BLaER1 (cell line): Measurements from ENCODE around the gene SIM2.
A peak's percentile ranks its signal among the peaks of the same experiment; 100 is the strongest.

ENCODE experiments used
- H3K27ac ChIP-seq: shearing (Covaris generic); formaldehyde crosslinking; 2 replicates; pipeline ENCODE4 v1.8.1; 2022
- H3K27me3 ChIP-seq: shearing (Covaris generic); formaldehyde crosslinking; 2 replicates; pipeline ENCODE4 v1.8.1; 2022
- H3K36me3 ChIP-seq: shearing (Covaris generic); formaldehyde crosslinking; 2 replicates; pipeline ENCODE4 v1.8.1; 2022
- H3K4me1 ChIP-seq: shearing (Covaris generic); formaldehyde crosslinking; 2 replicates; pipeline ENCODE4 v1.8.1; 2022
- H3K4me2 ChIP-seq: shearing (Covaris generic); formaldehyde crosslinking; 2 replicates; pipeline ENCODE4 v1.8.1; 2022
- H3K4me3 ChIP-seq: shearing (Covaris generic); formaldehyde crosslinking; 2 replicates; pipeline ENCODE4 v1.8.1; 2022
- H3K9ac ChIP-seq: shearing (Covaris generic); formaldehyde crosslinking; 2 replicates; pipeline ENCODE4 v1.8.1; 2022
- H3K9me3 ChIP-seq: shearing (Covaris generic); formaldehyde crosslinking; 2 replicates; pipeline ENCODE4 v1.8.1; 2022
- H4K20me1 ChIP-seq: shearing (Covaris generic); formaldehyde crosslinking; 2 replicates; pipeline ENCODE4 v1.8.1; 2022
- Cebpa-rat ChIP-seq: shearing (Covaris generic); IDR thresholded peaks from 2 replicates; pipeline ENCODE4 v1.8.1; 2022

SIM2 gene

DNA sequence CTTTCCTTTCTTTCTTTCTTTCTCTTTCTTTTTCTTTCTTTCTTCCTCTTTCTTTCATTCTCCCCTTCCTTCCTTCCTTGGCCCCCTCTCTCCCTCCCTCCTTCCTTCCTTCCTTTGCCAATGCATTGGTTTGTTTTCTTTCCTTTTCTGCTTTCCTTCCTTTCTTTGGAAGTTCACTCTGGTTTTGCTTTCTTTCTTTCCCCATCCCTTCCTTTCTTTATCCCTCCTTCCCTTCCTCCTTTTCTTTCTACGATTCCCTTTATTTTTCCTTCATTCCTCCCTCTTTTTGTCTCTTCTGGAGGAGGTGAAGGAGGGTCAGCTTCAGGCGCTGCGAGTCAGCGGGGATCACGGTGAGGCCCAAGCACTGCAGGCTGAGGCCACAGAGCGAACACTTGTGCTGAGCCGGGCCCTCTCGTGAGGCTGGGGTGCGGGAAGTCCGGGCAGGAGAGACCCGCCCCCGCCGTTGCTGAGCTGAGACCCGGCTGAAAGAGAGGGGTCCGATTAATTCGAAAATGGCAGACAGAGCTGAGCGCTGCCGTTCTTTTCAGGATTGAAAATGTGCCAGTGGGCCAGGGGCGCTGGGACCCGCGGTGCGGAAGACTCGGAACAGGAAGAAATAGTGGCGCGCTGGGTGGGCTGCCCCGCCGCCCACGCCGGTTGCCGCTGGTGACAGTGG is 1.5 kb downstream of the SIM2 start:
- Histone ChIP-seq H4K20me1 (peaks cover 93% of the 10 kb centered on the region), H3K27ac (no peak overlapping the region), H3K36me3 (no peaks in the 10 kb centered on the region), H3K4me1 (peaks cover 42% of the 10 kb centered on the region), H3K4me3 (no peak overlapping the region), H3K9me3 (peaks cover 22% of the 10 kb centered on the region), H3K4me2 (no peak overlapping the region), H3K27me3 (peaks cover 100% of the 10 kb centered on the region), H3K9ac (no peak overlapping the region)
- TF ChIP-seq Cebpa-rat: no peak

DNA sequence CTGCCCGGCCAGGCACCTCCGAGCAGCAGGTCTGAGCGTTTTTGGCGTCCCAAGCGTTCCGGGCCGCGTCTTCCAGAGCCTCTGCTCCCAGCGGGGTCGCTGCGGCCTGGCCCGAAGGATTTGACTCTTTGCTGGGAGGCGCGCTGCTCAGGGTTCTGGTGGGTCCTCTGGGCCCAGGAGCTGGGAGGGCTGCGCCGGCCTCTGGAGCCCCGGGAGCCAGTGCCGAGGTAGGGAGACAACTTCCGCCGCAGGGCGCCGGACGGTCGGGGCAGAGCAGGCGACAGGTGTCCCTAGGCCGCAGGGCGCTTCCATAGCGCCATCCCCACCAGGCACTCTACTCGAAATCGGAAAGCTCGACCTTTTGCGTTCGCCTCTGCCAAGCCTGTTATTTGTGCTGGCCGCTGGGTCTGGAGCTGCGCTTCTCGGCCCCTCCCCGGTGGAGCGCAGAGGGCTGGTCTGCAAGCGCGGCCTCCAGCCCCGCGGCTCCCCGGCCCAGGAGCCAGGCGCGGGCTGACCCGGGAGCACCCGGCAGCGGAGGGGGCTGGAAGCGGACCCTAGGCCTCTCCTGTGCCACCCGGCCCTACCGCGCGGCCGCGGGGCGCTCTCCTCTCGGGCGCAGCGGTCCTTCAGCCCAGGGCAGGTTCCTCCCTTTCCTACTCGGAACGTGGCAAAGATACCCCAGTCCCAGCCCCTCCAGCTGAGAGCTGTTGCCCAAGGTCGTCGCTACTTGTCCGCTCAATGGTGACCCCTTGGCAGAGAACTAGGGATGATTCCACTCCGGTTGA is 2.2 kb downstream of the SIM2 start:
- Histone ChIP-seq H3K36me3 (no peaks in the 10 kb centered on the region), H3K27me3 (peaks cover 100% of the 10 kb centered on the region), H3K27ac (no peak overlapping the region), H3K9me3 (peaks cover 15% of the 10 kb centered on the region), H3K9ac (no peak overlapping the region), H4K20me1 (peaks cover 98% of the 10 kb centered on the region), H3K4me3 (no peak overlapping the region), H3K4me1 (peaks cover 44% of the 10 kb centered on the region), H3K4me2 (no peak overlapping the region)
- no peak for TF ChIP-seq Cebpa-rat

DNA sequence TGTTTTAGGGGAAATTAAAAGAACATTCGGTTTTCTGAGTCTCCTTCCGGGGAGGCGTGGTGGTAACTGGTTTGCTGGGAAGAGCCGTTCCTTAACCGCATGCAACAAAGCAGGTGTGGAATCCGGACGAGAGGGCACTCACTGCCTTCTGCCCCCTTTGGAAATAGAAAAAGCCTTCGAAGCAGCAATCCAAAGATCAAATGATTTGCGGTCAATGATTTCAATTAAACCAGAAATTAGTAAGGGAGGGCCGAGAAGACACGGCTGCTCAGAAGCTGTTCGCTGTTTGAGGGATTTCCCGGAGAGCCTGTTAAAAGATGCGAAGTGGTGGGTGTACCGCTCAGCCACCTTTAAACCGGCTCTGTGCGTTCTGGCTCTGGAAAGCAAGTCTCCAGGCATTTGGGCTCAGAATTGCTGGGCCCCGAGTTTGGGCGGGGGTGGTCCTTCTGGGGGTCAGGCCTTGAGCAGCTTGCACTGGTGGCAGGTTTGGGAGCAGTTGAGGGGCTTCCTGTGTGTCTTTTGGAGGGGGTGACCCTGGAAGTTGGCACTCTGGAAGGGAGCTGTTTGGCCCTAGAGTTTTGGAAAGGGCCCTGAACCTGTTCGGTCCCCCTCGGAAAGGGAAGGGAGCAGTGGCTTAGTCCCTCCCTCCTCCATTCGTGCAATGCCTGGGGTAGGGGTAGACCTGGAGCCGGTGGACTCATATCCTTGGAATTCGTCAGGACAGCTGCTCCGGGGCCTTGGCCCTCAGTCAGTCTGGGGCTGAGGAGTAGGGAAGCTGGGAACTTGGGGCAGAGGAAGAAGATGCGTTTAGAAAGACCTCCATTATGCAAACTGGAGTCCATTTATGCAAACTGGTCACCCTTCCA is 3.1 kb downstream of the SIM2 start:
- no peak for TF ChIP-seq Cebpa-rat
- H3K4me3 ChIP-seq: no peak overlapping the region
- H3K36me3 ChIP-seq: no peaks in the 10 kb centered on the region
- H3K27me3 ChIP-seq: peaks cover 100% of the 10 kb centered on the region
- H3K27ac ChIP-seq: no peak overlapping the region
- peaks cover 6% of the 10 kb centered on the region for H3K9me3 ChIP-seq
- H3K4me2 ChIP-seq: no peak overlapping the region
- peaks cover 98% of the 10 kb centered on the region for H4K20me1 ChIP-seq
- no peak overlapping the region for H3K9ac ChIP-seq
- H3K4me1 ChIP-seq: peaks cover 48% of the 10 kb centered on the region

DNA sequence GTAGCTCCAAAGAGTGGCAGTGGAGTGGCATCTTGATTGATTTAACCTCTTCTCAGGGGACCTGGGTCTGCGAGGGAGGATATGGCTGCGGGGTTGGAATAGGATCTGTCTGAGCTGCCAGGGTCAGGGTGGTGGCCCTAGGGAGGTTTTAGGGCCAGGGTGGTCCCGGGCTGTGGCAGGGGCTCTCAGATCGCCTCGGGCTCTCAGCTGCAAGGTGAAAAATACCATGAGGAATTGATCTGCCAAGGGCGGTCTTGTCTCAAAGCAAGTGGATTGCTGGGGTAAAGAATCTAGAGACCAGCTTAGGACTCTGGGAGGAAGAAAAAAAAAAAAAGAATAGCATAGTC is 3.7 kb downstream of the SIM2 start:
- H3K9me3 ChIP-seq: peaks cover 7% of the 10 kb centered on the region; the same call in 1 of the 2 replicates
- peaks cover 42% of the 10 kb centered on the region for H3K4me1 ChIP-seq
- no peaks in the 10 kb centered on the region for H3K36me3 ChIP-seq
- no peak overlapping the region for H3K4me2 ChIP-seq
- peaks cover 100% of the 10 kb centered on the region for H3K27me3 ChIP-seq
- no peak for TF ChIP-seq Cebpa-rat
- H4K20me1 ChIP-seq: peaks cover 98% of the 10 kb centered on the region
- no peak overlapping the region for H3K9ac ChIP-seq
- H3K4me3 ChIP-seq: no peak overlapping the region
- no peak overlapping the region for H3K27ac ChIP-seq

DNA sequence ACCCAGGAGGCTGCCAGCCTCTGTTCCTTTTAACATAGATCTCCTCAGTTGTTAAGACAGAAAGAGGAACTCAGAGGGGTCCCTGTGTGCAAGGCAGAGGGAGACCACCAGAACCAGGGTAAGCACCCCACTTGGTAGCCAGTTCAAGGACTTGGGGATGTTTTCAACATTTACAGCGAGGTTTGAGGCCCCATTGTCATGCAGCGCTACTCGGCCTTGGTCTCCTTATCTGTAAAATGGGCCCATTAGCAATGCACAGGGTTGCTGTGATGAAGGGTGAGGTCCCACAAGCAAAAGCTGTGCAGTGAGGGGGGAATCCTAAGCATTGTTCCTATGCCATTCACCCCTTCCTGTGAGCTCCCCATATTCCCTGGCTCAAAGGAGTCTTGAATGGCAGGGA is 4.2 kb downstream of the SIM2 start:
- Histone ChIP-seq H3K36me3 (no peaks in the 10 kb centered on the region), H3K4me1 (peaks cover 38% of the 10 kb centered on the region), H3K9me3 (peaks cover 10% of the 10 kb centered on the region), H3K4me2 (no peak overlapping the region), H3K27me3 (peaks cover 100% of the 10 kb centered on the region), H3K27ac (no peak overlapping the region), H4K20me1 (peaks cover 98% of the 10 kb centered on the region), H3K4me3 (no peak overlapping the region), H3K9ac (no peak overlapping the region)
- TF ChIP-seq Cebpa-rat: no peak

DNA sequence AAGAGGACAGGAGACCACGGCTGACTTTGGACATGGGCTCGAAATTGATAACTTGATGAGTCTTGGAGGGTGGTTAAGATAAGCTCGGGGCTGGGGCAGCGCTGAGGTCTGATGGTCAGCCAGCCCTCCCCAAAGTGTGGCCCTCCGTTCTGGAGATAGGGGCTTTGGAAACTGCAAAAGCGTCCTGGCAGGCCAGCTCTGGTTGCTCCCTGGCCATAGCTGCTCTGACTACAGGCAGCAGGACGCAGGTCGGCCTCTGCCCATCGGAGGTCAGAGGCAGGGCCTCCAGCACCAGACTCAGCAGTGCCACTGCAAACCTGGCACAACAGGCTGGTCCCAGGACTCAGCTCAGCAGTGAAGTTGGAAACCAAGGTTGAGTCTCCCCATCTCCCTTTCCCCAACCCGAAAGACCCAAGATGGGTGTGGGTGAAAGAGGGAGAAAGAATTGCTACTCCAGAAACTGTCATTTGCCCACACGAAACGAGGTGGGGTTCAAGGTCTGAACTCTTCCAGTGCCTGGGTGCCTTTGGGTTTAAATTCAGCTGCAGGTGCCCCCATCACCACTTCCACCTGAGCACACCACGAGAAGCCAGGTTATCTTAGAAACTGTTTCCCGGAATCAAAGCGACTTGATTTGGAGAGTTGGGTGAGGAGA is 4.8 kb downstream of the SIM2 start:
- Histone ChIP-seq H4K20me1 (peaks cover 98% of the 10 kb centered on the region), H3K9me3 (peaks cover 17% of the 10 kb centered on the region), H3K27ac (no peak overlapping the region), H3K27me3 (peaks cover 100% of the 10 kb centered on the region), H3K9ac (no peak overlapping the region), H3K4me3 (no peak overlapping the region), H3K4me2 (no peak overlapping the region), H3K36me3 (no peaks in the 10 kb centered on the region), H3K4me1 (peaks cover 32% of the 10 kb centered on the region)
- no peak for TF ChIP-seq Cebpa-rat

DNA sequence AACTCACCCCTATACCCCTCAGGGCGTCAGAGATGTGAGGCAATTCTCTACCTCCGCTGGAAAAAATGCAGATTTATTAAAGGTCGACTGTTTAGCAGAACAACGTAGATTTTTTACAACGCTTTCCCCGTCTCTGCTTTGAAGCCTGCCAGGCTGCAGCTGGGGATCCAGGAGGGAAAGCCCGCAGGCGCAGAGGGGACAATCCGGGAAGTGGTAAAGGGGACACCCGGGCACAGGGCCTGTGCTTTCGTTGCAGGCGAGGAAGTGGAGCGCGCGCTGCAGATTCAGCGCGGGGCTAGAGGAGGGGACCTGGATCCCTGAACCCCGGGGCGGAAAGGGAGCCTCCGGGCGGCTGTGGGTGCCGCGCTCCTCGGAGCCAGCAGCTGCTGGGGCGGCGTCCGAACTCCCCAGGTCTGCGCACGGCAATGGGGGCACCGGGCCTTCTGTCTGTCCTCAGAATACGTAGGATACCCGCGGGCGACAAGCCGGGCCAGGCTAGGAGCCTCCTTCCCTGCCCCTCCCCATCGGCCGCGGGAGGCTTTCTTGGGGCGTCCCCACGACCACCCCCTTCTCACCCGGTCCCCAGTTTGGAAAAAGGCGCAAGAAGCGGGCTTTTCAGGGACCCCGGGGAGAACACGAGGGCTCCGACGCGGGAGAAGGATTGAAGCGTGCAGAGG is 5.5 kb downstream of the SIM2 start:
- H3K4me3 ChIP-seq: no peak overlapping the region
- no peak overlapping the region for H3K27ac ChIP-seq
- peak overlapping the region; percentile 15; the same call in 1 of the 2 replicates for H3K4me2 ChIP-seq
- no peak overlapping the region for H3K9ac ChIP-seq
- no peaks in the 10 kb centered on the region for H3K36me3 ChIP-seq
- peaks cover 19% of the 10 kb centered on the region for H3K9me3 ChIP-seq
- peaks cover 27% of the 10 kb centered on the region for H3K4me1 ChIP-seq
- H3K27me3 ChIP-seq: peaks cover 100% of the 10 kb centered on the region
- peaks cover 100% of the 10 kb centered on the region for H4K20me1 ChIP-seq
- TF ChIP-seq Cebpa-rat: no peak

DNA sequence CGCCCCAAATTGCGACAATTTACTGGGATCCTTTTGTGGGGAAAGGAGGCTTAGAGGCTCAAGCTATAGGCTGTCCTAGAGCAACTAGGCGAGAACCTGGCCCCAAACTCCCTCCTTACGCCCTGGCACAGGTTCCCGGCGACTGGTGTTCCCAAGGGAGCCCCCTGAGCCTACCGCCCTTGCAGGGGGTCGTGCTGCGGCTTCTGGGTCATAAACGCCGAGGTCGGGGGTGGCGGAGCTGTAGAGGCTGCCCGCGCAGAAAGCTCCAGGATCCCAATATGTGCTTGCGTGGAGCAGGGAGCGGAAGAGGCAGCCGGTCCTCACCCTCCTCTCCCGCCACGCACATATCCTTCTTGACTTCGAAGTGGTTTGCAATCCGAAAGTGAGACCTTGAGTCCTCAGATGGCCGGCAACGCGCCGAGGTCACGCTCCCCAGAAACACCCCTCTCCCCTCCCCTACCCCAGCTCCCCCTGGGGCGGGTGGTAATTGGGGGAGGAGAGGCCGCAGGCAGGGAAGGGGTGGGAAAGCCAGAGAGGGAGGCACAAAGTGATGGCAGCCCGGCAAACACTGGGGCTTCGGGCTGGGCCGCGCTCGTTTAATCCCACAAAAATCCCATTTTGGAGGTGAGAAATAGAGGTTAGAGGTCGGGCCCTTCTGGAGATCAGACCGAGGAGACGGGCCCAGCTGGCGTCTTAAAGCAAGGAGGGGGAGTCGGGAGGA is 6.2 kb downstream of the SIM2 start:
- Histone ChIP-seq H3K4me1 (peaks cover 22% of the 10 kb centered on the region), H3K4me2 (peak overlapping the region; percentile 15; the same call in 1 of the 2 replicates), H3K27ac (no peak overlapping the region), H3K4me3 (0 out of 2 replicates have a peak overlapping the region, but pooled peaks have one; percentile 6), H3K9ac (no peak overlapping the region), H3K27me3 (peaks cover 100% of the 10 kb centered on the region), H4K20me1 (peaks cover 100% of the 10 kb centered on the region), H3K9me3 (peaks cover 19% of the 10 kb centered on the region), H3K36me3 (no peaks in the 10 kb centered on the region)
- TF ChIP-seq Cebpa-rat: no peak
